Caco-2 (cell line): ENCODE measurements around the gene PPP2R1A. TPM values are rescaled to one million over a fixed set of nuclear protein-coding genes. Genes with fewer than 3 reads are reported as not detected.
"Not testable (repeated sequence)": the region's sequence is repeated elsewhere in the genome, so short reads cannot be mapped to it uniquely, and the experiment has no call there.

ENCODE experiments used
- BruUV-seq: library from RNA; stranded (reverse); fragments of 400-500 nt; replicated peaks from 2 replicates; lab custom pipeline; 2021; lab: Mats Ljungman, UMichigan
- CTCF ChIA-PET: fragments of 300-600 bp; sonication (Branson Sonifier 250); formaldehyde crosslinking; loops from one replicate; lab custom pipeline; 2022; ENCODE audit warnings: antibody characterized with exemption; lab: Charles Lee
- POLR2A ChIA-PET: fragments of 300-600 bp; sonication (Branson Sonifier 250); formaldehyde crosslinking; loops from one replicate; lab custom pipeline; 2022; ENCODE audit warnings: antibody characterized with exemption; lab: Charles Lee
- DNase-seq, 2 experiments: peaks; one replicate each; pipeline versions ENCODE4 v3.0.0 to v3.0.0-alpha.2; 2020 to 2022
- H3K27me3 ChIP-seq: replicated peaks from 2 replicates; pipeline ENCODE4 v1.6.0; 2011; ENCODE audit warnings: low read length; ENCODE audit not compliant: control insufficient read depth, insufficient read depth
- H3K36me3 ChIP-seq: 2 replicates; pipeline ENCODE4 v1.5.1; 2011; ENCODE audit warnings: low read length; ENCODE audit not compliant: control insufficient read depth, insufficient read depth
- H3K4me1 ChIP-seq: fragments of 250-450 bp; sonication (Bioruptor Pico); 2 replicates; pipeline ENCODE4 v1.5.1; 2020; ENCODE audit warnings: mild to moderate bottlenecking
- H3K4me3 ChIP-seq: 2 replicates; pipeline ENCODE4 v1.5.1; 2011; ENCODE audit warnings: low read depth, mild to moderate bottlenecking, control low read depth, low read length
- H3K9me3 ChIP-seq: fragments of 250-450 bp; sonication (Bioruptor Pico); 2 replicates; pipeline ENCODE4 v1.5.1; 2020; ENCODE audit warnings: mild to moderate bottlenecking, moderate library complexity
- H3K27ac Mint-ChIP-seq: one replicate; pipeline ENCODE4 v1.8.0; 2022; ENCODE audit warnings: mixed read lengths; ENCODE audit not compliant: unreplicated experiment
- H3K27me3 Mint-ChIP-seq: one replicate; pipeline ENCODE4 v1.8.0; 2022; ENCODE audit warnings: mixed read lengths; ENCODE audit not compliant: insufficient read depth, unreplicated experiment
- H3K36me3 Mint-ChIP-seq: one replicate; pipeline ENCODE4 v1.8.0; 2022; ENCODE audit warnings: mild to moderate bottlenecking, mixed read lengths; ENCODE audit not compliant: insufficient read depth, unreplicated experiment
- H3K4me1 Mint-ChIP-seq: one replicate; pipeline ENCODE4 v1.8.0; 2022; ENCODE audit warnings: low read depth, mixed read lengths; ENCODE audit not compliant: unreplicated experiment
- H3K4me3 Mint-ChIP-seq: one replicate; pipeline ENCODE4 v1.8.0; 2022; ENCODE audit warnings: mild to moderate bottlenecking, moderate library complexity, mixed read lengths; ENCODE audit not compliant: unreplicated experiment
- H3K9me3 Mint-ChIP-seq: one replicate; pipeline ENCODE4 v1.8.0; 2022; ENCODE audit warnings: mixed read lengths; ENCODE audit not compliant: unreplicated experiment
- intact Hi-C: fragments of 100-400 bp; cut with micrococcal nuclease; formaldehyde crosslinking; loops from one replicate; pipeline ENCODE4 v1.10.0; 2022; ENCODE audit not compliant: unreplicated experiment
- total RNA-seq: library from RNA; stranded (reverse); gene quantifications from 2 replicates; pipeline ENCODE4 v1.2.3, GENCODE V29; 2022
- TF ChIP-seq, protein P1 (sequence below), 2 experiments: fragments of 200-600 bp in 1 of 2; IDR thresholded peaks; 1 replicate in 1 of 2; 2 replicates in 1 of 2; pipeline versions ENCODE4 v1.5.1 to v1.8.0; 2011 to 2022; ENCODE audit warnings: antibody characterized with exemption in 1 of 2, control low read depth in 1 of 2, inconsistent platforms in 1 of 2, low read depth in 1 of 2, low read length in 1 of 2, mild to moderate bottlenecking in 1 of 2, moderate library complexity in 1 of 2; ENCODE audit not compliant: insufficient read depth in 1 of 2, severe bottlenecking in 1 of 2, unreplicated experiment in 1 of 2

Gene PPP2R1A
- total RNA-seq, 1 experiment from 2014 or later: 279 TPM

DNA sequence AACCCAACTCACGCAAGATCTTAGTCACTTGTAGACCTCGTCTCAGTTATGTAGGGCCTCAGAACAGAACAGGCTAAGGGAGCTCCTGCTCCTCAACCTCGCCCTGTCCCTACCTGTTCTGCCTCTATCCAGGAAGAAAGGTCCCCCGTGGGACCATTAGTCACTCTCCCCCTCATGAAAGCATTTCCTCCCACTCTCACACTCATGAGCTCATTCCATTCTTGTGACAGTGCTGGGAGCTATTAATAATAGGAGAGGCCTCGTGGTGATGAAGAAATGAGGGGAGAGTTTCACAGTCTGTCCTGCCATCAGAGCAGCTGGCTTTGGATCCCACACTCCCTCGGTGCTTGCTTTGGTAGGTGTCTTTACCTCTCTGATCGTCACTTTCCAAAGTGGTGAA is 10.2 kb downstream of the PPP2R1A start:
- CTCF ChIA-PET: no interaction called here
- H3K27me3 Mint-ChIP-seq: no peaks in the 10 kb centered on the region
- H3K36me3 ChIP-seq: peaks cover 9% of the 10 kb centered on the region
- no peaks in the 10 kb centered on the region for H3K4me1 ChIP-seq
- peaks cover 70% of the 10 kb centered on the region for H3K36me3 Mint-ChIP-seq
- H3K27ac Mint-ChIP-seq: no peak overlapping the region
- no peaks in the 10 kb centered on the region for H3K27me3 ChIP-seq
- intact Hi-C loops: no loop called here
- H3K9me3 Mint-ChIP-seq: no peaks in the 10 kb centered on the region
- DNase-seq: no peak
- no peak overlapping the region for H3K4me3 ChIP-seq
- TF ChIP-seq, protein P1, sequence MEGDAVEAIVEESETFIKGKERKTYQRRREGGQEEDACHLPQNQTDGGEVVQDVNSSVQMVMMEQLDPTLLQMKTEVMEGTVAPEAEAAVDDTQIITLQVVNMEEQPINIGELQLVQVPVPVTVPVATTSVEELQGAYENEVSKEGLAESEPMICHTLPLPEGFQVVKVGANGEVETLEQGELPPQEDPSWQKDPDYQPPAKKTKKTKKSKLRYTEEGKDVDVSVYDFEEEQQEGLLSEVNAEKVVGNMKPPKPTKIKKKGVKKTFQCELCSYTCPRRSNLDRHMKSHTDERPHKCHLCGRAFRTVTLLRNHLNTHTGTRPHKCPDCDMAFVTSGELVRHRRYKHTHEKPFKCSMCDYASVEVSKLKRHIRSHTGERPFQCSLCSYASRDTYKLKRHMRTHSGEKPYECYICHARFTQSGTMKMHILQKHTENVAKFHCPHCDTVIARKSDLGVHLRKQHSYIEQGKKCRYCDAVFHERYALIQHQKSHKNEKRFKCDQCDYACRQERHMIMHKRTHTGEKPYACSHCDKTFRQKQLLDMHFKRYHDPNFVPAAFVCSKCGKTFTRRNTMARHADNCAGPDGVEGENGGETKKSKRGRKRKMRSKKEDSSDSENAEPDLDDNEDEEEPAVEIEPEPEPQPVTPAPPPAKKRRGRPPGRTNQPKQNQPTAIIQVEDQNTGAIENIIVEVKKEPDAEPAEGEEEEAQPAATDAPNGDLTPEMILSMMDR (IDR thresholded peaks at IDR 0.05; ENCODE audit: insufficient read depth in 1 of 2, low read depth in 1 of 2, low read length in 1 of 2, severe bottlenecking in 1 of 2, unreplicated experiment in 1 of 2): no peak
- H3K4me1 Mint-ChIP-seq: no peaks in the 10 kb centered on the region
- POLR2A ChIA-PET: no interaction called here
- BruUV-seq: no TSS peak
- no peak overlapping the region for H3K4me3 Mint-ChIP-seq
- H3K9me3 ChIP-seq: no peaks in the 10 kb centered on the region

DNA sequence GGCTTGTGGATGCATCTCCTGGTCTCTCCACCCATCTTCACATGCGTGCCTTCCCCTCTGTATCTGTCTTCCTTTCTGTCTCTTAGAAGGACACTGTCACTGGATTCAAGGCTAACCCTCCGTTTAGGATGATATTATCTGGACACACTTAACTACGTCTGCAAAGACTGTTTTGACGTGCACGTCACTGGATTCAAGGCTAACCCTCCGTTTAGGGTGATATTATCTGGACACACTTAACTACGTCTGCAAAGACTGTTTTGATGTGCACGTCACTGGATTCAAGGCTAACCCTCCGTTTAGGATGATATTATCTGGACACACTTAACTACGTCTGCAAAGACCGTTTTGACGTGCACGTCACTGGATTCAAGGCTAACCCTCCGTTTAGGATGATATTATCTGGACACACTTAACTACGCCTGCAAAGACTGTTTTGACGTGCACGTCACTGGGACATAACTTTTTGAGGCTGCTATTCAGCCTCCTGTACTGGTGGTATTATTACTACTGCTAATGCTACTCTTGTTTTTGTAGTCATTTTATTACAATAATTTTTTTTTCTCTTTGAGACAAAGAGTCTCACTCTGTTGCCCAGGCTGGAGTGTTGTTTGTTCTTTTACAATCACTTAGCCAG is 11.0 kb downstream of the PPP2R1A start:
- H3K36me3 ChIP-seq, H3K4me3 ChIP-seq, BruUV-seq, CTCF ChIA-PET, DNase-seq, H3K27me3 ChIP-seq, H3K4me1 Mint-ChIP-seq, H3K9me3 Mint-ChIP-seq, H3K27ac Mint-ChIP-seq, POLR2A ChIA-PET, H3K4me1 ChIP-seq, H3K9me3 ChIP-seq, H3K27me3 Mint-ChIP-seq, H3K4me3 Mint-ChIP-seq, intact Hi-C loops: not testable (repeated sequence)
- peaks cover 70% of the 10 kb centered on the region for H3K36me3 Mint-ChIP-seq

DNA sequence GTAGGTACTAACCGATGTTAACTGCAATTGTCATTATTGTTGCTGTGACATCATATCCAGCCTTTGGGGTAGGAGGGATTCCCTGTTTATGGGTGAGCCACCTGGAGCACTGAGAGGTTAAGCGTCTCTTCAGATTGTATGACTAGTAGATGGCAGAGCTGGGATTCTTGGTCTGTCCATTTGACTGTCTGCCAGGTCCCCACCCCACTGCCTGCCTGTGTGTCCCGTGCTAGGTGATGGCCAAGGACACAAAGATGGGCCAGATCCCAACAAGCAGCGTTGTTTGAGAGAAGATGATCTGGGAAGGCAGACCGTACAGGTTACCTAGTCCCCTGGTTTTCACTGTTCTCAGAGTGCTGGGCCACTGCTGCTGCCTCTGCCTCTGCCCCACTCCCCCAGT is 16.6 kb downstream of the PPP2R1A start:
- H3K27me3 ChIP-seq: no peaks in the 10 kb centered on the region
- POLR2A ChIA-PET: no interaction called here
- Mint-ChIP-seq H3K4me1 (no peaks in the 10 kb centered on the region), H3K4me3 (no peak overlapping the region), H3K9me3 (no peaks in the 10 kb centered on the region), H3K27me3 (no peaks in the 10 kb centered on the region), H3K36me3 (peaks cover 90% of the 10 kb centered on the region), H3K27ac (no peak overlapping the region)
- H3K4me1 ChIP-seq: no peaks in the 10 kb centered on the region
- CTCF ChIA-PET: no interaction called here
- TF ChIP-seq, protein P1 (IDR thresholded peaks at IDR 0.05; ENCODE audit: insufficient read depth in 1 of 2, low read depth in 1 of 2, low read length in 1 of 2, severe bottlenecking in 1 of 2, unreplicated experiment in 1 of 2): no peak
- no peaks in the 10 kb centered on the region for H3K9me3 ChIP-seq
- no TSS peak for BruUV-seq
- H3K4me3 ChIP-seq: no peak overlapping the region
- peaks cover 8% of the 10 kb centered on the region for H3K36me3 ChIP-seq
- intact Hi-C loops: no loop called here
- DNase-seq: no peak
